AG04449 (cell line): Measurements from ENCODE around the gene KIF7.

Experiments
- CTCF ChIA-PET: fragments of 350-600 bp; formaldehyde crosslinking; extraction: SDS; loops from one replicate; lab custom pipeline; 2021; ENCODE audit warnings: antibody characterized with exemption; lab: Yijun Ruan, JAX
- POLR2A ChIA-PET: fragments of 400-600, 350-600 bp; formaldehyde crosslinking; extraction: SDS; loops from one replicate; lab custom pipeline; 2020; ENCODE audit warnings: antibody characterized with exemption, inconsistent platforms; lab: Yijun Ruan, JAX
- DNase-seq: peaks from one replicate; pipeline ENCODE4 v3.0.0-alpha.2; 2010; ENCODE audit warnings: low read depth, low spot score
- H3K4me3 ChIP-seq: 2 replicates; pipeline ENCODE4 v1.5.1; 2011; ENCODE audit warnings: low read depth, mild to moderate bottlenecking, control low read depth, low read length
- TF ChIP-seq, protein P1 (sequence below): IDR thresholded peaks from one replicate; pipeline ENCODE4 v1.5.1; 2011; ENCODE audit warnings: mild to moderate bottlenecking, moderate library complexity, low read length, control low read depth, inconsistent platforms; ENCODE audit not compliant: insufficient read depth; ENCODE audit errors: missing control alignments

Gene KIF7

DNA sequence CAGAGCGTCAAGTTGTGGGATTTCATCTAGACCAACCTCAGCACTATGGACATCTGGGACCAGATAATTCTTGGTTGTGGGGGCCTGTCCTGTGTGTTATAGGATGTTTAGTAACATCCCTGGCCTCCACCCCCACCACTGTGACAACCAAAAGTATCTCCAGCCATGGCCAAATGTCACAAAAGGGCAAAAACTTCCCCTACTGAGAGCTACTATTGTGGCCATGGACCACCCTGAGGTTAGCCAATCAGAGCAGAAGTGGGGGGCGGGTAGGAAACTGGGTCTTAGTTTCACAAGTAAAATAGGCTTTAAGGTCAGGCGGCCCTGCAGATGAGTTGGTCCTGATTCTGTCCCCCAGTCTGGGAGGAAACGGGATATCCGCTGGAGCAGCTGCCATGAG lies 25.4 kb downstream of the KIF7 start:
- no peak for DNase-seq
- TF ChIP-seq, protein P1, sequence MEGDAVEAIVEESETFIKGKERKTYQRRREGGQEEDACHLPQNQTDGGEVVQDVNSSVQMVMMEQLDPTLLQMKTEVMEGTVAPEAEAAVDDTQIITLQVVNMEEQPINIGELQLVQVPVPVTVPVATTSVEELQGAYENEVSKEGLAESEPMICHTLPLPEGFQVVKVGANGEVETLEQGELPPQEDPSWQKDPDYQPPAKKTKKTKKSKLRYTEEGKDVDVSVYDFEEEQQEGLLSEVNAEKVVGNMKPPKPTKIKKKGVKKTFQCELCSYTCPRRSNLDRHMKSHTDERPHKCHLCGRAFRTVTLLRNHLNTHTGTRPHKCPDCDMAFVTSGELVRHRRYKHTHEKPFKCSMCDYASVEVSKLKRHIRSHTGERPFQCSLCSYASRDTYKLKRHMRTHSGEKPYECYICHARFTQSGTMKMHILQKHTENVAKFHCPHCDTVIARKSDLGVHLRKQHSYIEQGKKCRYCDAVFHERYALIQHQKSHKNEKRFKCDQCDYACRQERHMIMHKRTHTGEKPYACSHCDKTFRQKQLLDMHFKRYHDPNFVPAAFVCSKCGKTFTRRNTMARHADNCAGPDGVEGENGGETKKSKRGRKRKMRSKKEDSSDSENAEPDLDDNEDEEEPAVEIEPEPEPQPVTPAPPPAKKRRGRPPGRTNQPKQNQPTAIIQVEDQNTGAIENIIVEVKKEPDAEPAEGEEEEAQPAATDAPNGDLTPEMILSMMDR: no peak
- no peak overlapping the region for H3K4me3 ChIP-seq
- ChIA-PET CTCF (interaction anchor here (1.6 to 2.3 kb wide), 2 partner anchors 16 to 271 kb away, joined by 4 to 14 read pairs; no protein-coding TSS in a partner anchor), POLR2A (no interaction called here)

DNA sequence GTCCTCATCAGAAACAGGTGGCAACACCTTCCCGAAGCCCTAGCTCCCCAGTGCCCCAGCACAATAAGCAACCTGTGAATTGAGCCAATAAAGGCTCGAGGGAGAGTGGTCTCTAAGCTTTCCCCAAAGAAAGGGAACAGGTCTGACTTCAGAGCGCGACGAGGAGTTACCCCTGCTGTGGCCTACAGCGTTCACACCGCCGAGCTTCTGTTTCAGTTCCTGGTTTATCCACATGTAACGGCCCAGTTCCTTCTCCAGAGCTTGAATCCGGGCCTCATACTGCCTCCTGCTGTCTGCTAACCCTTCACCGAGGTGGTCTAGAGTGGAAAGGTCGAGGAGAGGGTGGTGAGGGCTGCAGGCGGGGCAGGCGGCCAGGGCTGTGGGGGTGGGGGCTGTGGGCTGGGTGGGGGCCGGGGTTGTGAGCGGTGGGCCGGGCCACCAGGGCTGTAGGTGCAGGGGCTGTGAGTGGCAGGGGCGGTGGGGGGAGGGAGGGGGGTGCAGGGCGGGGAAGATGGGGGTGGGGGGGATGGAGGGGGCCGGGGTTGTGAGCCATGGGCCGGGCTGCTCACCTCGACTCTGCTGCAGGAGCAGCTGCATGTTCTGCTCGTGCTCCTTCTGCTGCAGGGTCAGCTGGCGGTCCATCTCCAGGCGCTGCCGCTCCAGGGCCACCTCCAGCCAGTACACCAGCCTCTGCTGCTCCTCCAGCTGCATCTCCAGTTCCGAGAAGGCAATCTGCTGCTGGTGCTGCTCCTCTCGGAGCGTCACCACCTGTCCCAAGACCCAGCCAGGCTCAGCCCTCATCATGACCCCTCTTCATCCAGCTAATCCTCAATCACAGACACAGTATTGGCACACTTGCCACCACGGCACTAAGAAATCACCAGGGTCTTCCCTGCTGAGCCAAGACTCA lies 26.2 kb downstream of the KIF7 start:
- TF ChIP-seq, protein P1: no peak
- no peak overlapping the region for H3K4me3 ChIP-seq
- CTCF ChIA-PET: interaction anchor here (1.0 to 1.6 kb wide), 2 partner anchors 18 to 270 kb away, joined by 4 to 6 read pairs; no protein-coding TSS in a partner anchor
- POLR2A ChIA-PET: interaction anchor here (0.7 kb wide), 1 partner anchor 137 kb away, joined by 3 read pairs; no protein-coding TSS in a partner anchor
- DNase-seq: no peak

DNA sequence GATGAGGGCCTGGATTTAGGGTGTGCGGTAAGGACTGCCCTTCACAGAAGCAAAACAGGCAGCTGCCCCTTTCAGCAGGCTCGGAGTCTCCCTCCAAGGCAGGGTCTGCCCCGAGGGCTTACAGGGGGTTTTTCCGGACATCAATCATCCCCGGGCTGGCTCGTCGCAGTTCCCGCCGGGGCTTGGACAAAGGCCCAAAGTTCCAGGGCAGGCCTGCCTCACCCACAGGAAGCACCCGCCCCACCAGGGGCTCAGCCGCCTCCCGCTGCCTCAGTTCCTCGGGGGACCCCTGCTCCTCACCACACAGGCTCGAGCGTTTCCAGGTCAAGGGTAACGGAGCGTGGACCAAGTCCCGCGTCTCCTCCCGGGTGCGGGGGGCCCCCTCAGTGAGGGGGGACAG lies 27.0 kb downstream of the KIF7 start:
- no peak for DNase-seq
- POLR2A ChIA-PET: interaction anchor here (0.7 kb wide), 1 partner anchor 137 kb away, joined by 3 read pairs; no protein-coding TSS in a partner anchor
- CTCF ChIA-PET: interaction anchor here (1.0 kb wide), 1 partner anchor 19 kb away, joined by 6 read pairs; no protein-coding TSS in a partner anchor
- no peak overlapping the region for H3K4me3 ChIP-seq
- TF ChIP-seq, protein P1: no peak

DNA sequence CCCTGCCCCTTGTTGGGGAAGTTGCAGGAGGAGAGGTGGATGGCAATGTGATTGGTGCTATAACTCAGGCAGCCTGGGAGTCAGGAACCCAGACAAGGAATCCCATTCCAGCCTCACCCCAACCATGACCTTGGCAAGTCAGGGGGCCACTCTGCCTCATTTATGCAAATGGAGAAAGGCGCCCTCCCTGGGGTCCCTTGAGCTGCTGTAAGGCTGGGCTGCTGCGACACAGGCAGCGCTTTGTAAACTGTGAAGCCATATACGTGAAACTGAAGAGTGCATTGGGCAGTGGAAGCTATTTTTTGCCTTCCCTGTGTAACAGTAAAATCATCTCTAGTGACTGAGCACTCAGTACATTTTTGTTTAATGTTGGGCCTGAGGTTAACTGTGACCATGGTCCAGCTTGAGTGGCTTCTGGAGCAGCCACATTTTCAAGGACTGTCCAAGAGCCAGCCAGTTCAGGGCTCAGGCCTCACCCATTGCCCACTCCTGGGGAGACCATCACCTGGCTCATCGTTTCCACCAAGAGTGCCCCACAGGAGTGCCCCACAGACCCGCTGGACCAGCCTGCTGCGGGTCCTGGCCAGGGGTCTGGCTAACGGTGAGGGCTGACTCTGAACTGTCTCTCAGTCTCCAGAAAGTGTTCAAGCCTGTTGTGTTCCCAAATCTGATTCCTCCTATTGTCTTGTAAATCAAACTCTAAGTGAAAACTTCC lies 27.9 kb downstream of the KIF7 start:
- TF ChIP-seq, protein P1: no peak
- CTCF ChIA-PET: interaction anchor here (3.2 kb wide), 1 partner anchor 19 kb away, joined by 16 read pairs; no protein-coding TSS in a partner anchor
- POLR2A ChIA-PET: no interaction called here
- no peak overlapping the region for H3K4me3 ChIP-seq
- DNase-seq: no peak

DNA sequence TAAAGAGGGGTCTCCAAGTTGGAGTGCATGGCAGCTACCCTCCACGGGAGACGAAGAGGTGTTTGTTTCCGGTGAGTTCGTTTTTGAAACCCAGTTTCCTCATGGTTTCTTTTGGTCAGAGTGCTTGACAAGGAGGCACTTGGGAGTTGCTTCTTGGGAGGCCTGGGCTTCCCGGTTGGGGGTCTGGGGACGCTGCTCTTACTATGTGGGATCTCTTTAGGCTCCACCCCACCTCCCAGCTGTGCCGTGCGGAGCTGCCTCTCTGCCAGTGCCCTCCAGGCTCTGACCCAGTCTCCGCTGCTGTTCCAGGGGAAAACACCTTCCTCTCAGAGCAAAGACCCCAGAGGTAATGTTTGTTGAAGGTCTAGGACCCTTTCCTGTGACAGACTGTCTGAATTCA lies 29.6 kb downstream of the KIF7 start:
- DNase-seq: no peak
- POLR2A ChIA-PET: no interaction called here
- CTCF ChIA-PET: interaction anchor here (3.2 kb wide), 1 partner anchor 21 kb away, joined by 16 read pairs; no protein-coding TSS in a partner anchor

More for the DNA sequence above, 29.6 kb downstream of the KIF7 start:
- H3K4me3 ChIP-seq: no peak overlapping the region
- TF ChIP-seq, protein P1: no peak
